PC-3 (cell line): Measurements from ENCODE around the gene TFB1M. TPM values are rescaled to one million over a fixed set of nuclear protein-coding genes. Genes with fewer than 3 reads are reported as not detected.

Experiments
- ATAC-seq: fragments of 200-7000 bp; cut with Tn5 transposase; 2 replicates; pipeline ENCODE4 v1.9.1; 2020; ENCODE audit warnings: mild to moderate bottlenecking, moderate library complexity
- BruUV-seq: library from RNA; stranded (reverse); fragments of 400-500 nt; replicated peaks from 2 replicates; lab custom pipeline; 2021; lab: Mats Ljungman, UMichigan
- CTCF ChIA-PET: fragments of 300-600 bp; sonication (Branson Sonifier 250); formaldehyde crosslinking; loops from one replicate; lab custom pipeline; 2022; ENCODE audit warnings: antibody characterized with exemption; lab: Charles Lee
- POLR2A ChIA-PET: fragments of 300-600 bp; sonication (Branson Sonifier 250); formaldehyde crosslinking; loops from one replicate; lab custom pipeline; 2022; ENCODE audit warnings: antibody characterized with exemption; ENCODE audit not compliant: unreplicated experiment; lab: Charles Lee
- DNase-seq: peaks from one replicate; pipeline ENCODE4 v3.0.0-alpha.2; 2015
- H2AFZ ChIP-seq: fragments of 300-600 bp; sonication (generic); 2 replicates; pipeline ENCODE4 v1.6.0; 2016; ENCODE audit warnings: antibody characterized with exemption, low read length
- H3F3A ChIP-seq: fragments of 300-600 bp; sonication (generic); one replicate; pipeline ENCODE4 v1.6.0; 2017; ENCODE audit warnings: antibody characterized with exemption, low read length, control low read depth, mild to moderate bottlenecking; ENCODE audit not compliant: unreplicated experiment
- H3K27ac ChIP-seq: fragments of 300-600 bp; sonication (generic); 2 replicates; pipeline ENCODE4 v1.5.1; 2016; ENCODE audit warnings: mild to moderate bottlenecking, low read length
- H3K27me3 ChIP-seq: fragments of 300-600 bp; sonication (generic); 2 replicates; pipeline ENCODE4 v1.6.1; 2016; ENCODE audit warnings: low read length, mixed read lengths
- H3K36me3 ChIP-seq: fragments of 300-600 bp; sonication (generic); 2 replicates; pipeline ENCODE4 v1.6.1; 2016; ENCODE audit warnings: low read depth, mixed run types, low read length, mixed read lengths
- H3K4me1 ChIP-seq: fragments of 300-600 bp; sonication (generic); 2 replicates; pipeline ENCODE4 v1.5.1; 2016; ENCODE audit warnings: low read length; ENCODE audit not compliant: insufficient read depth
- H3K4me2 ChIP-seq: fragments of 300-600 bp; sonication (generic); 2 replicates; pipeline ENCODE4 v1.6.0; 2016; ENCODE audit warnings: low read length
- H3K4me3 ChIP-seq: fragments of 300-600 bp; sonication (generic); 2 replicates; pipeline ENCODE4 v1.5.1; 2016; ENCODE audit warnings: mild to moderate bottlenecking, low read length, mixed read lengths
- H3K79me2 ChIP-seq: fragments of 300-600 bp; sonication (generic); 2 replicates; pipeline ENCODE4 v1.6.1; 2017; ENCODE audit warnings: low read length, mixed read lengths
- H3K9ac ChIP-seq: fragments of 300-600 bp; sonication (generic); 2 replicates; pipeline ENCODE4 v1.6.0; 2016; ENCODE audit warnings: mild to moderate bottlenecking, low read length
- H3K9me2 ChIP-seq: fragments of 300-600 bp; sonication (generic); replicated peaks from 2 replicates; pipeline ENCODE4 v1.6.1; 2016; ENCODE audit warnings: mixed run types, low read length, mixed read lengths
- H3K9me3 ChIP-seq: fragments of 300-600 bp; sonication (generic); 2 replicates; pipeline ENCODE4 v1.6.1; 2016; ENCODE audit warnings: low read length, mixed read lengths
- H4K20me1 ChIP-seq: fragments of 300-600 bp; sonication (generic); 2 replicates; pipeline ENCODE4 v1.6.1; 2016; ENCODE audit warnings: low read length, mixed read lengths
- CTCF ChIP-seq: fragments of 300-600 bp; sonication (generic); conservative IDR thresholded peaks from 2 replicates; pipeline ENCODE4 v1.5.1; 2017; ENCODE audit warnings: antibody characterized with exemption, low read depth, mild to moderate bottlenecking, low read length
- EZH2 ChIP-seq: fragments of 300-600 bp; sonication (generic); IDR thresholded peaks from one replicate; pipeline ENCODE4 v1.6.1; 2017; ENCODE audit warnings: antibody characterized with exemption, mild to moderate bottlenecking, low read length; ENCODE audit not compliant: unreplicated experiment
- EZH2phosphoT487 ChIP-seq: fragments of 300-600 bp; sonication (generic); IDR thresholded peaks from 2 replicates; pipeline ENCODE4 v1.6.1; 2018; ENCODE audit warnings: mild to moderate bottlenecking, antibody characterized with exemption, low read length, borderline replicate concordance
- intact Hi-C: fragments of 100-400 bp; cut with micrococcal nuclease; formaldehyde crosslinking; loops from 2 replicates; pipeline ENCODE4 v1.9.0; 2023
- total RNA-seq: library from RNA; depleted of rRNA; stranded (reverse); fragments of >200 nt; gene quantifications from 2 replicates; pipeline ENCODE4 v1.2.3, GENCODE V29; 2014

The TFB1M gene
- total RNA-seq, 1 experiment from 2014 or later, result 23.1 TPM

GRCh38 chr6:155261111-155261900 is 53.0 kb downstream of the TFB1M start:
- no peak for ATAC-seq
- H3K4me1 ChIP-seq, result no peaks in the 10 kb centered on the region
- BruUV-seq, result no TSS peak
- no peak overlapping the region for H2AFZ ChIP-seq
- no peaks in the 10 kb centered on the region for H3K79me2 ChIP-seq
- no peaks in the 10 kb centered on the region for H3K27me3 ChIP-seq
- no peak overlapping the region for H3K27ac ChIP-seq
- ChIA-PET CTCF (no interaction called here), POLR2A (no interaction called here)
- intact Hi-C loops, result no loop called here
- TF ChIP-seq EZH2 (no peak), EZH2phosphoT487 (no peak), CTCF (no peak)
- H3K9me3 ChIP-seq, result no peaks in the 10 kb centered on the region
- no peak overlapping the region for H3K4me2 ChIP-seq
- H3K36me3 ChIP-seq, result peaks cover 5% of the 10 kb centered on the region
- H3F3A ChIP-seq, result no peaks in the 10 kb centered on the region
- no peak overlapping the region for H3K9ac ChIP-seq
- no peaks in the 10 kb centered on the region for H3K9me2 ChIP-seq
- no peaks in the 10 kb centered on the region for H4K20me1 ChIP-seq
- H3K4me3 ChIP-seq, result no peak overlapping the region
- no peak for DNase-seq

GRCh38 chr6:155260686-155261085 is 53.6 kb downstream of the TFB1M start:
- Histone ChIP-seq H3K36me3 (peaks cover 5% of the 10 kb centered on the region), H4K20me1 (no peaks in the 10 kb centered on the region), H3K9ac (no peak overlapping the region), H3K79me2 (no peaks in the 10 kb centered on the region), H3K4me1 (no peaks in the 10 kb centered on the region), H3K4me2 (no peak overlapping the region), H3F3A (no peaks in the 10 kb centered on the region), H3K4me3 (no peak overlapping the region), H2AFZ (no peak overlapping the region), H3K27me3 (no peaks in the 10 kb centered on the region), H3K9me3 (no peaks in the 10 kb centered on the region), H3K27ac (no peak overlapping the region), H3K9me2 (no peaks in the 10 kb centered on the region)
- BruUV-seq, result no TSS peak
- DNase-seq (no peak), ATAC-seq (no peak)
- ChIA-PET CTCF (no interaction called here), POLR2A (no interaction called here)
- no peak for TF ChIP-seq EZH2phosphoT487
- TF ChIP-seq CTCF, result no peak
- no peak for TF ChIP-seq EZH2
- intact Hi-C loops, result no loop called here

GRCh38 chr6:155259897-155260296 is 54.4 kb downstream of the TFB1M start:
- H4K20me1 ChIP-seq, result no peaks in the 10 kb centered on the region
- H3K36me3 ChIP-seq, result peaks cover 5% of the 10 kb centered on the region
- no peak overlapping the region for H3K27ac ChIP-seq
- DNase-seq, result no peak
- no peaks in the 10 kb centered on the region for H3K9me3 ChIP-seq
- no peak overlapping the region for H3K4me2 ChIP-seq
- CTCF ChIA-PET, result no interaction called here
- H3F3A ChIP-seq, result no peaks in the 10 kb centered on the region
- no peak overlapping the region for H3K9ac ChIP-seq
- H3K4me3 ChIP-seq, result no peak overlapping the region
- no peaks in the 10 kb centered on the region for H3K27me3 ChIP-seq
- no peak for ATAC-seq
- POLR2A ChIA-PET, result no interaction called here
- no peaks in the 10 kb centered on the region for H3K79me2 ChIP-seq
- H3K4me1 ChIP-seq, result no peaks in the 10 kb centered on the region
- no peak overlapping the region for H2AFZ ChIP-seq
- no peaks in the 10 kb centered on the region for H3K9me2 ChIP-seq
- intact Hi-C loops, result no loop called here
- TF ChIP-seq EZH2, result no peak
- no TSS peak for BruUV-seq
